Left renal cortex interstitium (tissue), 4 donors: Measurements from ENCODE around the gene FHOD3. TPM values are rescaled to one million over a fixed set of nuclear protein-coding genes. Genes with fewer than 3 reads are reported as not detected.
"Not testable (repeated sequence)": the region's sequence is repeated elsewhere in the genome, so short reads cannot be mapped to it uniquely, and the experiment has no call there.

ENCODE experiments used
- DNase-seq, 4 donors: peaks; one replicate each; pipeline ENCODE4 v3.0.0-alpha.2; 2013; ENCODE audit warnings: low read depth in 4 of 4, low spot score in 2 of 4, missing footprints in 1 of 4
- polyA plus RNA-seq, 4 donors: library from polyadenylated mRNA; unstranded; fragments of 120-200 nt; gene quantifications; one replicate each; pipeline ENCODE4 v1.2.1, GENCODE V29; 2013; ENCODE audit not compliant: insufficient read length in 4 of 4

The FHOD3 gene
- polyA plus RNA-seq, 4 donors, result 35.3 to 42.9 (median 40.5) TPM

DNA sequence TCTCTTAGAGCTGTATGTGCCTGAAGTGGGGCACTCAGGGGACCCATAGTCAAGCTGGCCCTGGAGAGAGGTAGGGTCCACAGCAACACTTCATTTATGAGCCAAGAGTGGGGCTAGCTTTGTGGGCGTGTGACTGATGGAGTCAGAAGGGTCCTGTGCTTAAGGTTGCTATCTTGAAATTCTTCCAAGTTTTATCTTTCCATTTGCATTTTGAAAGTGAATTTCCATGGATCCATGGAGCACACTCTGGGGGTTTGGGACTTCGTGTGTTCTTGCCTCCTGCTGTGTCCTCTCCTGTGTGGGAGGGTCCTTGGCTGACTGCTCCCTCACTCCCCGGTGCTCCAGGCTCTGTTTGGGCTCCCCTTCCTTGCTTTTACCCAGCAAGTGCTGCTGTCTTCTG, 50.8 kb downstream of the FHOD3 start:
- DNase-seq, result no peak

- DNase-seq, result no peak
Measured at GRCh38 chr18:36348971-36349417, 51.5 kb downstream of the FHOD3 start.

- no peak for DNase-seq
Measured at GRCh38 chr18:36349552-36349951, 52.0 kb downstream of the FHOD3 start.

GRCh38 chr18:36350251-36350651, 52.7 kb downstream of the FHOD3 start:
- DNase-seq, result peak in 1 of 4 donors; percentile 54

GRCh38 chr18:36350839-36351469, 53.4 kb downstream of the FHOD3 start:
- DNase-seq, result no peak

DNA sequence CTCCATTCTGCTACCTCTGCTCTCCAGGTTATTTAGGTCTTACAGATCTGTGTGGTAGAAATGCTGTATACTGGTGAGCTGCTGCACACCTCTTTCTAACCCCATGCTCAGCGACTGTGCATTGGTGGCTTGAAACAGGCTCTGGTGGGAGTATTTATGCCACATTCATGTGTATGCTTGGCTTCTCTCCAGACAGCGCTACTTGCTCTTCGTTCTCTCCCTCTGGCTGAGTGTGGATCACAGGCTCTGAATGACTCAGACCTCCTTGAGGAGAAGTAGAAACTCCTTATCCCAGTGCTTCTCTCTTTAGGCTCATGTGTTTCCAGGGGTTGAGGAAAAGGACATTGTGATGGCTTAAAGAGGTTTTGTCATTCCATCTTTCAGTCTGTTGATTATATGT, 54.9 kb downstream of the FHOD3 start:
- DNase-seq, result no peak

DNA sequence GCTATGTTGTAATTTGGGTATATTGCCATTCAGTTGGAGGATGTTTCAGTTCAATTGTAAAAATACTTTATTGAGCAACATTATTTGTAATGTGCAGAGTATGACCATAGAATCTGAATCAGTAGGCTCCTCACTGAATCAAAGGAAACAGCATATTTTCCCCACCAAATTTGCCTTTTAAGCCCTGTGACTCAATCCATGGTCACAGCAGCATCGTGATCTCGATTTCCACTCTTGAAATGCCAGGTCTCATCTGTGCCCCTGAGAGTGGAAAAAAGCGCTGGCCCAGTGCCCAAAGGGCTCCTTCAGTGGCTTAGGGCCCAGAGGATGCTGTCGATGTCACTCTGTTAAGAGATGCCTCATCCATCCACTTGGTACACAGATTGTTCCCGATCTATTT, 57.5 kb downstream of the FHOD3 start:
- no peak for DNase-seq

GRCh38 chr18:36355511-36355910, 58.0 kb downstream of the FHOD3 start:
- no peak for DNase-seq

DNA sequence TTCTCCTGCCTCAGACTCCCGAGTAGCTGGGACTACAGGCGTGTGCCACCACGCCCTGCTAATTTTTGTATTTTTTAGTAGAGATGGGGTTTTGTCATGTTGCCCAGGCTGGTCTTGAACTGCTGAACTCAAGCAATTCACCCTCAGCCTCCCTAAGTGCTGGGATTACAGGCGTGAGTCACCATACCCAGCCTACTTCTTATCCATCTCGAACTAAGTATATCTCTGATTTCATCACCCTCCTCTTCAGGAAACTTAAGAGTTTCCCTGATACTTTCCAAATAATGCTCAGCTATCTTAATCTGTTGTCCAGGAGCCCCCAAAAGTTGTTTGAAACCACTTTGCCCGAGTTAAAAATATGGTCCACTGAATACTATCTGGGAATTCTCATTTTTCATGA, 59.2 kb downstream of the FHOD3 start:
- not testable (repeated sequence) for DNase-seq

DNA sequence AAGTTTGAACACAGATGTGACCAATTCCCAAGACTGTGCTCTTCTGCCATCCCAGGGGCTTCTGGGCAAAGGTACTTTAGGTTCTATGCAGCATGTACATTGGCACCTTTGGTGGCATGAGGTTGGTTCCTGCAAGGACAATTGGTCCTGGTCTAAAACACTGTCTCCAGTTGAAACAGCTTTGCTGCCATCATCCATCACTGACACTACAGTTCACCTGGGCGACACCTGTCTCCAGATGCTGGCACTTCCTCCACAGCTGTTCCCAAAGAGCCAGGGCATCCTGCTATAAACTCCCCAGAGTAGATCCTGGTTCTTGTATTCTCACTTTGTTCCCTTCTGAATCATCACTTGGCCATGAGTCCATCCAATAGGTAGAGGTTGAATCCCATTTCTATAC, 60.6 kb downstream of the FHOD3 start:
- no peak for DNase-seq

DNA sequence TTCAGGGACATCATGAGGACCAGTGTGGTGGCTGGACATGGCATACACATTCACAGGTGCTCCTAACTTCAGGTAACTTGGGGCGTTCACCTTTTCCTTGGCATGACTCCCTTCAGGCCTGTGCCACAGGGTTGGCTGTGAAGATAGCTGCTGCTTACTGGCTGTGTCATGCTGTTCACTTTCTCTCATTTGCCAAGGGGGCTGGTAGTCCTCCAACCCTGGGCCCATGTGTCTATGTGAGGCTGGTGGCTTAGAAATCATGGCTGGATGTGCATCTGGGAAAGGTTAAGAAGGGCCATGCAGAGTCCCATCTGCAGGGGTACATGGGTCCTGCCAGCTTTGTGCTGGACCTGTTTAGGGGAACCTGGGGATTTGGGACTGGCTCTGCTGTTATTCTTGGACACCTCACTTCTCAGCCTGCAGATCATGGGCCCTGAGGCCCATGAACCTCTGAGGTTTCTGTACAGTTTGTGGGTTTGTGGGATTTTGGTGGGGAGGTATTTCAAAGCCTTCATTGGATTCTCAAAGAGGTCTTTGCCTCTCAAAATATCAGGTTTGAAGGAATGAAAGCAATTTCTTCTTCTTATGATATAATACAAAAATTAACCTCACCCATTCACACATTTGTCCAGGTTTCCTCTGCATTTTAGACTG, 62.9 kb downstream of the FHOD3 start:
- no peak for DNase-seq

DNA sequence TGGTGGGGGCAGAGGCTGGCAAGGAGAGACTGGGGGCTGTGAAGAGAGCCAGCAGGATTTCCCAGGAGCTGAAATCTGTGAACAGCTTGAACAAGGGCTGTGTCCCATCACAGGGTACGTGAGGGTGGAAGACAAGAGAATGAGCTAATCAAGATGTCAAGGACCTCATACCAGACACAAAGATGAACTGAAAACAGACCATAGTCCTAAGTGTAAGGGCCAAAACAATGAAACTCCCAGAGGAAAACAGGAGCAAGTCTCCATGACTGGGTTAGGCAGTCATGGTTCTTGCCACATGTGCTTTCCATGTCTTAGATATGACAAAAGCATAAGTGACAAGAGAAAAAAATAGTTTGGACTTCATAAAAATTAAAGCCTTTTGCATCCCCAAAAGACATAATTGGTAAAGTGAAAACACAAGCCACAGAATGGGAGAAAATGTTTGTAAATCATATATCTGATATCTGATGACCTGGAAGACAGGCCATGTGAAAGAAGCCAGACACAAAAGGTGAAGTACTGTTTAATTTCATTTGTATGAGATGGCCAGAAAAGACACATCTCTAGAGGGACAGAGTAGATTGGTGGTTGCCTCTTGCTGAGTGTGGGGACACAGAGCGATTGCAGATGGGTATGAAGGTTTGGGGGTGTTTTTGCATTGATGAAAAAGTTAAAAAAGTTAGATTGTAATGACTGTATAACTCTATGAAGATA, 67.6 kb downstream of the FHOD3 start:
- no peak for DNase-seq

DNA sequence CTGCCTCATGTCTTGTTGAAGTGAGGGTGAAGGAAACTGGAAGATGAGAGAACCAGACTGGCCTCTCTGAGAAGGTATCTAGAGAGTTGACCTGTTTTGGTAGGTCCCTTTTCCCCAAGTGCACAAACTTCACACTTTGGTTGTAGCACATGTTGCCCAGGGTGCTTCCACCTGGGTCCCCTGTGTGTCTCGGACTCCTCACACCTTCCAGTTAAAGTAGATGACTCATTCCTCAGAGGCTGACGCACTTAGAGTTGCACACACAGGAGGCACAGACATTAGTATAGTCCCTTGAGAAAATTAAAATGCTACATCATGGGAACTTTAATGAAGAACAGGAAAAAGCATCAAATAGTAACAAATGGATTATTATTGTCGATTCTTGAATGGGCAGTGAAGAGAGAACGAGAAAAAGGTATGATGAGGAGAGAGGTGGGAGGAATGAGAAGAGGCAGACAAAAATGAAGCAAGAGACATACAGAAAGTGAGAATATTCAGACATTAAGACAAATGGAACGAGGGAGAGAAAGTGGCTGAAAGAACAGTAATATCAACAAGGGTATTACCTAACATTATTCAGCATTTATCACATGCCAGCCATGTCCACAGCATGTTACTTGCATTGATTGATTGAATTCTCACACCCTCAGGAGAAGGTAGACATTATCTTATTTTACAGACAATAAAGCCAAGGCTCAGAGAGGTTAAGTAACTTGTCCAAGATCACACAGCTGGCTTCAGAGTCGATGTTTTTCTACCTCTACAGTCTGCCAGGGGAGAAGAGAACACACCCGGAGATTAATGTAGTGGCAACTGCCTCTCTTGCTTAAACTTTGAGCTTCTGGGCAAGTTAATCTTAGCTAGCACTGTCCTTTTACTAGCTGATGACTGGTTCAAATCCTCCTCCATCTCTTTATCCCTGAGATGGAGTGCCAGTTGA, 68.6 kb downstream of the FHOD3 start:
- DNase-seq, result no peak

GRCh38 chr18:36366994-36367839, 69.7 kb downstream of the FHOD3 start:
- DNase-seq, result no peak

DNA sequence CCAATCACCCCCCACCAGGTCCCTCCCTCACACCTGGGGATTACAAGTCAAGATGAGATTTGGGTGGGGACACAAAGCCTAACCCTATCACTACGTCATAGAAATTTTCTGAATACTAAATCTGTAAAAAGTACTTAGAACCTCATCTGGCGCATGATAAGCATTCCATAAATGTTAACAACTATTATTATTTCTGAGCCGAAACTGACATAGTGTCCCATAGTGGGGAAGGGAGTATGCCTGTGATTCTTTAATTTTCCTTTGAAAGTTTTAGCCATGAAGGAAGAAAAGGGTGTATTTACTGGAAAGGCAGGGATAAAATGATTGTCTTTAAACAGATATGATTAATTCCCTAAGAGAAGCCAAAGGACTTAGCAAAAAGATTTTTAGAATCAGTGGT, 71.4 kb downstream of the FHOD3 start:
- DNase-seq, result no peak

GRCh38 chr18:36372903-36373311, 75.4 kb downstream of the FHOD3 start:
- DNase-seq, result no peak

DNA sequence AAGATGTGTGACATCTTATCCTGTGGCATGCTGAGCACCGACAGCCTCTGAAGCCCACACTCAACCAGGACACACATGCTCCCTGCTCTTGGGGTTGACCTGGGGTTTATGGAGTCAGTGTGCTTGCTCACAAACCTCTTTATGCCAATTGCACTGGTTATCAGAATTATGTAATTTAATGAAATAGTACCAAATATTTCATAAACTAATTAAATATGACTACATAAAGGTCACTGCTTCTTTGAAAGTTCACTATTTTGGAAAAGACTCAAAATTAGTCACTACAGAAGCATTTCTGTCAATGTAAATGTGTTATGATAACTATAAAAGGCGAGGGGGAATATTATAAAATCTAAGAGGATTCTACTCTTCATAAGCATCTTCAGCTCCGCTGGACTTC, 76.7 kb downstream of the FHOD3 start:
- no peak for DNase-seq

DNA sequence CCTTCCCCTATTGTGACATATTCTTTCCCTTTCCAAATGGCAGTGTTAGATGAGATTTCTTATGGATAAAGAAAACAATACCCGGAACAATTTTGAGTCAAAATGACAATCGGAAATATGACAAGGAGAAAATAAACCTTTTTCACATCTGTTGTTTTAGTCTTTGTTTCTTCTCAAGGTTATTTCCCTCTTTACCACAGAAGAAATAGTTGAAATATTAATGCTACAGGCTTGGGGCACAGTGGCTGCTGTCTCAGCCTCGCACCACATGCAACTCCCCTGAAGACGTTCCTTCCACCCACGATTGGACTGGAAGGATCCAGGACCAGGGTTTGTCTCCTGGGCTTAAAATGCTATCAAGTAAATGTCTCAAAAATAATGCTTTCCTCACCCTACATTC, 77.6 kb downstream of the FHOD3 start:
- no peak for DNase-seq

GRCh38 chr18:36376361-36376760, 78.8 kb downstream of the FHOD3 start:
- DNase-seq, result no peak

DNA sequence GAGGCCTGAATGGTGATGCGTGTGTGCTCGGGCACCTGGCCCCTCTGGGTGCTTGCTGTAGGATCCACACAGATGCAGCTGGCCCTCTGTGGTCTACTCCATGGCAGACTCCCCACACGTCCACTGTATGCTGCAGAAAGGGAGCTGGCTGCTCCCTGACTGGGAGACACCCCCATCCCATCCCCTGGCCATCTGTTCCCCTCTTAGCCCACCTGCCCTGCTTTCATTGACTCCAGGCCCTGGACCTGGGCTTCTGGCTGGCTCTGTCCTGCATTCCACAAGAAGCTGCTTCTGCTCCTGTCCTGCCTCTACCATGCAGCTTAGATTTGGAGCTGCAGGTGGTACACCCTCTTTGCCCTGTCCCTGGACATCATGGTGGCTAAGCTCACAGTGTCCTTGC, 80.1 kb downstream of the FHOD3 start:
- DNase-seq, result no peak
